Hematopoietic multipotent progenitor cell treated with erythropoietin and hydrocortisone succinate and interleukin-3 and kit ligand, for 17 days (in vitro differentiated cells): Measurements from ENCODE around the gene PUS7L.
"Not testable (repeated sequence)": the region's sequence is repeated elsewhere in the genome, so short reads cannot be mapped to it uniquely, and the experiment has no call there.

Source experiments
- DNase-seq: peaks from one replicate; pipeline ENCODE4 v3.0.0-alpha.2; 2015; ENCODE audit warnings: low spot score

The PUS7L gene

GRCh38 chr12:43749016-43749415, 9.6 kb downstream of the PUS7L start:
- no peak for DNase-seq

DNA sequence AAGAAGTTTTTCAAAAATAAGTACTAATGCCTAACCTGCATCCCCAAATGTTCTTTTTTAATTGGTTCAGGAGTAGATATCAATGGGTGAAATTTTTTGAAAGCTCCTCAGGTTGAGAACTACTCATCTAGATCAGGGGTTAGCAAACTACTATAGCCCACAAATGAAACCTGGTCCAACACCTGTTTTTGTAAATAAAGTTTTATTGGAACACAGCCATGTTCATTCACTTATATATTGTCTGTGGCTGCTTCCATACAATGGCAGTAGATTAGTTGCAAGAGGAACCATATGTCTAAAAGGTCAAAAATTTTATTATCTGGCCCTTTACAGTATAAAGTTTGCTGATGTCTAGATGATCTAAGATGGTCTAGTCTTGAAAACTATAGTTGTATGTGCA, 13.8 kb downstream of the PUS7L start:
- DNase-seq: no peak

- no peak for DNase-seq
Observed at GRCh38 chr12:43742106-43742505, 16.5 kb downstream of the PUS7L start.

- no peak for DNase-seq
Observed at GRCh38 chr12:43740511-43741100, 18.0 kb downstream of the PUS7L start.

GRCh38 chr12:43737646-43738045, 20.9 kb downstream of the PUS7L start:
- no peak for DNase-seq

- no peak for DNase-seq
Observed at GRCh38 chr12:43736927-43737440, 21.6 kb downstream of the PUS7L start.

DNA sequence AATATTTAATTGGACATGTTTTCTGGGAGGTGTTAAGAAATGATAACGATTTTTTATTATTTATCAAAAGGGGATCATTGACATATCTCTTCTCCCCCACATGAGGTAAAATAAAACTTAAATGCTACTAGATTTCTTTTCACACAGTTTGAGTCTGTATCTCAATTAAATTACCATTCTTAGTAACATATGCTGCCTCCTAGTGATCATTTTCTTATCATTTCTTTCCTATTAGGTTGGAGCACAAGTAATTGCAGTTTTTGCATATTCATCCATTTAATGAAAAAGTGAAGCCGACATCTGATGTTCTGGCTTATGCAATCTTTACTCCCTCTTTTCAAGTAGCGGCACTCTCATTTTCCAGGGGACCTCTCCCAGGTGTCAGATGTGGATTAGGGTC, 24.9 kb downstream of the PUS7L start:
- DNase-seq: no peak

- DNase-seq: no peak
Observed at GRCh38 chr12:43730283-43730682, 28.3 kb downstream of the PUS7L start.

- DNase-seq: no peak
Observed at GRCh38 chr12:43728698-43729097, 29.9 kb downstream of the PUS7L start.

DNA sequence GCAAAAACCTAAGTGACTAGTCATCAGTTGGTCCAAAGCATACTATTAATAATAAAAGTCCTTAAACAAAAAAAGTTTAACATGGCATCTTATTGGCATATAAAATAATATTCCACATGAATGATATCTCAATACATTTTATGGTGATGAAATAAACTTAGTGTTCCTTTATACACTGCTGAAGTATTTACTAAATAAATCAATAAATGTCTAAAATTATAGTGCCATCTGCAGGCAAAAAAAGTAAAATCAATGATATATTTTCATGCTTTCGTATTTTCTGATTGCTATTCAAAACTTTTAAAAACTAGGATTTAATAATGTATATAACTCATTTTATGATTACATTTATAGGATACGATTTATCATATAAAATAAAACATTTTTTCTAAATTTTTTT, 30.5 kb downstream of the PUS7L start:
- no peak for DNase-seq

- no peak for DNase-seq
Observed at GRCh38 chr12:43723134-43723533, 35.5 kb downstream of the PUS7L start.

DNA sequence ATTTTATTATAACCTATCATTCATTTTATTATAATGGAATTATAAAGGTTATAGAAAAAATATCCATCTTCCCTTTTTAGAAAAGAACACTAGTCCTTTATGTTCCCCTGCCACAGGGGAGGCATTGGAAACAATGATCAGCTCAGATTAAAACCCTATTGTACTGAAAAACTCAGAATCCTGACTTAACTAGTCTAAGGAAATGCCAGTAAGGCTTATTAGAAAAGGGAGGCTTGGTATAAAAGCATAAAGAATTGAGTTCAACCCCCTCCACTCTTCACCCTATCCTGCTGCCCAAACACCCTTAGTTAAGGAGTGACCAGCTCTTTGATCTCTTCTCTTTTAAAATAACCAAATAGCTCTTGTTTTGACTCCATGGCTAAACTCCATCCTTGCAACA, 36.0 kb downstream of the PUS7L start:
- DNase-seq: no peak

- DNase-seq: no peak
Observed at GRCh38 chr12:43711348-43711747, 47.2 kb downstream of the PUS7L start.

DNA sequence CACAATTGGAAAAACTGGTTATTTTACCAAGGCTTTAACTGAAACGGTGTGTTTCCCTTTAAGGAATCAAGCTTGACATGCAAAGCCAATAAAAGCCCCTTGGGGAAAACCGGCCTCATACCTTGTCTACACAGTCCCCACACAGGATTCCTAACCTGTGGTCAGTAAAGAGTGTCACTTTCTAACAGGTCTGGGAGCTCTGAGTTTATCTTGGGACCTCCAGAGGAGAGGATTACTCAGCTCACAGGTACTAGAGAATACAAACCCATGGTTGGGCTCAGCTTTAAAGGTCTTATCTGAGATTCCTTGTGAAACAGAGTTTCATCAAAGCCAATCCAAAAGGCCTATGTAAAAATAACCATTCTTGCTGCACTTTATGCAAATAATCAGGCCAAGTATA, 54.8 kb downstream of the PUS7L start:
- DNase-seq: not testable (repeated sequence)

GRCh38 chr12:43701194-43701593, 57.4 kb downstream of the PUS7L start:
- not testable (repeated sequence) for DNase-seq

- no peak for DNase-seq
Observed at GRCh38 chr12:43696154-43696553, 62.4 kb downstream of the PUS7L start.

GRCh38 chr12:43694879-43695278, 63.7 kb downstream of the PUS7L start:
- DNase-seq: no peak

- no peak for DNase-seq
Observed at GRCh38 chr12:43692064-43692463, 66.5 kb downstream of the PUS7L start.

DNA sequence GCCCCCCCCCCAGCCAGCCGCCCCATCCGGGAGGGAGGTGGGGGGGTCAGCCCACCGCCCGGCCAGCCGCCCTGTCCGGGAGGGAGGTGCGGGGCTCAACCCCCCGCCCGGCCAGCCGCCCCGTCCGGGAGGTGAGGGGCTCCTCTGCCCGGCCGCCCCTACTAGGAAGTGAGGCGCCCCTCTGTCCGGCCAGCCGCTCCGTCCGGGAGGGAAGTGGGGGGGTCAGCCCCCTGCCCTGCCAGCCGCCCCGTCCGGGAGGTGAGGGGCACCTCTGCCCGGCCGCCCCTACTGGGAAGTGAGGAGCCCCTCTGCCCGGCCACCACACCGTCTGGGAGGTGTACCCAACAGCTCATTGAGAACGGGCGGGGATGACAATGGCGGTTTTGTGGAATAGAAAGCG, 73.1 kb downstream of the PUS7L start:
- DNase-seq: not testable (repeated sequence)

- DNase-seq: peak; percentile 7
Observed at GRCh38 chr12:43676183-43676813, 82.3 kb downstream of the PUS7L start.

GRCh38 chr12:43675048-43675904, 83.3 kb downstream of the PUS7L start:
- DNase-seq: no peak

DNA sequence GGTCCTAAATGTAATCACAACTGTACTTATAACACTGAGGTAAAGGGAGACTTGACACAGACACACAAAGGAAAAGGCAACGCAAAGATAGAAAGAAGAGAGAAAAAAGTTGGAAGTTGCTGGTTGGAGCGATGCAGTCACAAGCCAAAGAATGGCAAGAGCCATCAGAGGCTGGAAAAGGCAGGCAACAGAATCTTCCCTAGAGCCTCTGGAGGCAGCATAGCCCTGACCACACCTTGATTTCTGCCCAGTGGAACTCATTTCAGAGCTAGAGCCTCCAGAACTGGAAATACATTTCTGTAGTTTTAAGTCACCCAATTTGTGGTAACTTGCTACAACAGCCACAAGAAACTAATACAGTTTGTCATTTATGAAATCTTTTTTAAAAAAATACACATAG, 89.2 kb downstream of the PUS7L start:
- no peak for DNase-seq
